NB4 (cell line): ENCODE data around the gene POLDIP3.
"Not testable (repeated sequence)": the region's sequence is repeated elsewhere in the genome, so short reads cannot be mapped to it uniquely, and the experiment has no call there.

Source experiments
- DNase-seq: peaks from one replicate; pipeline ENCODE4 v3.0.0; 2010; ENCODE audit warnings: low read depth
- H3K4me3 ChIP-seq: one replicate; pipeline ENCODE4 v1.5.1; 2011; ENCODE audit warnings: mild to moderate bottlenecking, low read depth, low read length, moderate library complexity
- MYC ChIP-seq: IDR thresholded peaks from 2 replicates; pipeline ENCODE4 v1.6.1; 2011; ENCODE audit warnings: low read depth, low read length
- POLR2A ChIP-seq: IDR thresholded peaks from 2 replicates; pipeline ENCODE4 v1.6.1; 2011; ENCODE audit warnings: mild to moderate bottlenecking; ENCODE audit not compliant: insufficient read length; ENCODE audit errors: extremely low read depth
- TF ChIP-seq, protein P1 (sequence below): IDR thresholded peaks from 2 replicates; pipeline ENCODE4 v1.6.1; 2011; ENCODE audit warnings: low read depth, low read length
- TF ChIP-seq, protein P2 (sequence below): IDR thresholded peaks from one replicate; pipeline ENCODE4 v1.5.1; 2012; ENCODE audit warnings: low read depth, low read length

The POLDIP3 gene

DNA sequence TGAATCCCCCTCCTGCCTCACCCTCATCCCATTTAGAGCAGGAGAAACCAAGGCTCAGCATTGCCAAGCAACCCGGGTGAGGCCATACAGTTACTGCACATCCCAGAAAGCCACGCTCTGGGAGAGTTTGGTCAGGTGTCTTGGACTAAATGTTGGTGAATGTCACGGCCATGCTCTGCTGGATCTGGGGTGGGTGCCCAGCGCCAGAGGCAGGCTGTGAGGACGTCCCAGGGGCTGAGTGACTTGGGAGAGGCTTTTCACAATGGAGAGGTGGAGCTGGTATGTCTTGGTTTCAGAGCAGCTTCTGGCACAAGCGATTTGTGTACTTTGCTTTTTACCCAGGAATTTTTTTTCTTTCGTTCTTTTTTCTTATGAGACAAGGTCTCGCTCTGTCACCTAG lies 54.3 kb downstream of the POLDIP3 start:
- no peak for DNase-seq
- TF ChIP-seq POLR2A (no peak), MYC (no peak)
- TF ChIP-seq, protein P1, sequence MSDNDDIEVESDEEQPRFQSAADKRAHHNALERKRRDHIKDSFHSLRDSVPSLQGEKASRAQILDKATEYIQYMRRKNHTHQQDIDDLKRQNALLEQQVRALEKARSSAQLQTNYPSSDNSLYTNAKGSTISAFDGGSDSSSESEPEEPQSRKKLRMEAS: no peak
- TF ChIP-seq, protein P2, sequence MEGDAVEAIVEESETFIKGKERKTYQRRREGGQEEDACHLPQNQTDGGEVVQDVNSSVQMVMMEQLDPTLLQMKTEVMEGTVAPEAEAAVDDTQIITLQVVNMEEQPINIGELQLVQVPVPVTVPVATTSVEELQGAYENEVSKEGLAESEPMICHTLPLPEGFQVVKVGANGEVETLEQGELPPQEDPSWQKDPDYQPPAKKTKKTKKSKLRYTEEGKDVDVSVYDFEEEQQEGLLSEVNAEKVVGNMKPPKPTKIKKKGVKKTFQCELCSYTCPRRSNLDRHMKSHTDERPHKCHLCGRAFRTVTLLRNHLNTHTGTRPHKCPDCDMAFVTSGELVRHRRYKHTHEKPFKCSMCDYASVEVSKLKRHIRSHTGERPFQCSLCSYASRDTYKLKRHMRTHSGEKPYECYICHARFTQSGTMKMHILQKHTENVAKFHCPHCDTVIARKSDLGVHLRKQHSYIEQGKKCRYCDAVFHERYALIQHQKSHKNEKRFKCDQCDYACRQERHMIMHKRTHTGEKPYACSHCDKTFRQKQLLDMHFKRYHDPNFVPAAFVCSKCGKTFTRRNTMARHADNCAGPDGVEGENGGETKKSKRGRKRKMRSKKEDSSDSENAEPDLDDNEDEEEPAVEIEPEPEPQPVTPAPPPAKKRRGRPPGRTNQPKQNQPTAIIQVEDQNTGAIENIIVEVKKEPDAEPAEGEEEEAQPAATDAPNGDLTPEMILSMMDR: no peak
- no peak overlapping the region for H3K4me3 ChIP-seq

DNA sequence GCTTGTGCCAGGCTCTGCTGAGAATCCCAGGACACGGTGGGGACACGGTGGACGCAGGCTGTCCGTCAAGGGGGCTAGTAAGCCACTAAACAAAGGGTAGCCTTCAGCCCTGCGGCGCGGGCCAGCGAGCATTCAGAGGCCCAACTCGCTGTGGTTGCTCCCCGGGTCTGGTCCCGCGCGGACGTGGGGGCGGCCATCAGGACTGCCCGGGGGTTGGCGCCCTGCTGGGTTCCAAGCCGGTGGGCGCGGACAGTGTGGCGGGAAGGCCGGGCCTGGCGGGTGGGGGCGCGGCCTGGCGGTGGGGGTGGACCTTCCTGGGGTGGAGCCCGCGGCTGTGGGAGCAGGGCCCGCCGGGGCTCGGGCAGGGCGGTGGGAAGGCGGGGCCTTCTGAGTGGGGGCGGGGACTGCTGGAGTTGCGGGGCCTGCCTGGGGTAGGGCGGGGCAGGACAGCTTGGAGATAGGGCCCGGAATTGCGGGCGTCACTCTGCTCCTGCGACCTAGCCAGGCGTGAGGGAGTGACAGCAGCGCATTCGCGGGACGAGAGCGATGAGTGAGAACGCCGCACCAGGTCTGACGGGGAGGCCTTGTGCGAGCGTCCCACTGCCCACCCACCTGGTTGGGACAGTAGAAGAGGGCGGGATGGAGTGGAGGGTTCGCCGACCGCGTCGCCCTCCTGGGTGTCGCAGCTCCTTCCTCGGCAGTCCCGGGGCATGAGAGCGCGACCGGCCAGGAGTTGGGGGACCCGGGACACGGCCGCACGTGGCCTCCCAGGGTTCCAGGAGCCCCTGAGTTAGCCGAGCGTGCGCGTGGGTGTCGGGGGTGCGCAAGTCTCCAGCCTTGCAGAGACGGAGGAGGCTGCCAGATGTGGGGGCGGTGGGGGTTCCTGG lies 61.0 kb downstream of the POLDIP3 start, which contains the start of gene SERHL2:
TSS of gene SERHL2 (plus strand) at position 482 of the 887 bp plus-strand sequence. CDS start at position 547, 65 bp downstream.
- TF ChIP-seq, protein P1: no peak
- no peak for TF ChIP-seq MYC
- no peak for TF ChIP-seq POLR2A
- TF ChIP-seq, protein P2: no peak
- DNase-seq: peak; percentile 76
- no peak within 1 kb of the TSS for H3K4me3 ChIP-seq

DNA sequence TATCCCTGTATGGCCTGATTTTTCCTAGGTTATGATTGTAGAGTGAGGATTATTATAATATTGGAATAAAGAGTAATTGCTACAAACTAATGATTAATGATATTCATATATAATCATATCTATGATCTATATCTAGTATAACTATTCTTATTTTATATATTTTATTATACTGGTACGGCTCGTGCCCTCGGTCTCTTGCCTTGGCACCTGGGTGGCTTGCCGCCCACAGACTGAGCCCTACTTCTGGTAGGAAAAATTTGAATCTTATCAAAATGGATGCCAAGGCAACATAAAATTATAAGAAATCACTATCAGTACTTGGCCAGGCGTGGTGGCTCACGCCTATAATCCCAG lies 62.4 kb downstream of the POLDIP3 start:
- H3K4me3 ChIP-seq, DNase-seq: not testable (repeated sequence)

DNA sequence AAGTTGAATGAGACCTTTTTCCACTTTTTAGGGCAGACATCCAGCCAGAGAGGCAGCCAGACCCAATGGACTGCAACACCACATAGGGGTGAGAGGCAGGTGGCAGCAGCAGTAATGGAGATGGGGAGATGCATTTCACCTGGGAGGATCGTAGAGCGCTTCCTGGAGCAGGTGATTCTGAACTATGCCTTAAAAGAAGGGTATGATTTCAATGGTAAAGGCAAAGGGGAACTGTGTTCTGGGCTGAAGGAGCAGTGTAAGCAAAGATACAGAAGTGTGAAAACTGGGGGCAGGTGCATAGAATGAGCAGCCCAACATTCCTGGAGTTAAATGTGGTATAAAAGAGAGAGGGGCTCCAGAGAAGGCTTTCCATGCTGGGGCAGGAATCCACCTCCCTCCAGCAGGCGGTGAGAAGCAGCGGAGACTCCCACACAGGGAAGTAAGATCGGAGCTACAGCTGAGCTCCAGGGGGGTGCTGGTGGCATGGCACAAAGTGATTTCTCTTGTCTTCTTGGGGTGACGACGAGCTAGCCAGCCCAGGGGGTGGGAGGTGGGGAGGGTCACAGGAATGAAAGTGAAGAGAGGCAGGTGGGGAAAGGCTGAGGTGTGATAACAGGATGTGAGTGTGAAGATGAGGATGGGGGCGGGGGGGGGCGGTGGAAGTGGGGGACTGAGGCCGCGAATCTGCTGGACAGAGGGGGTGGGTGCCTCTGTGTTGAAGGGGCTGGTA lies 65.2 kb downstream of the POLDIP3 start:
- no peak for DNase-seq
- no peak overlapping the region for H3K4me3 ChIP-seq
- TF ChIP-seq POLR2A (no peak), MYC (no peak)
- TF ChIP-seq, protein P2: no peak
- TF ChIP-seq, protein P1: no peak

DNA sequence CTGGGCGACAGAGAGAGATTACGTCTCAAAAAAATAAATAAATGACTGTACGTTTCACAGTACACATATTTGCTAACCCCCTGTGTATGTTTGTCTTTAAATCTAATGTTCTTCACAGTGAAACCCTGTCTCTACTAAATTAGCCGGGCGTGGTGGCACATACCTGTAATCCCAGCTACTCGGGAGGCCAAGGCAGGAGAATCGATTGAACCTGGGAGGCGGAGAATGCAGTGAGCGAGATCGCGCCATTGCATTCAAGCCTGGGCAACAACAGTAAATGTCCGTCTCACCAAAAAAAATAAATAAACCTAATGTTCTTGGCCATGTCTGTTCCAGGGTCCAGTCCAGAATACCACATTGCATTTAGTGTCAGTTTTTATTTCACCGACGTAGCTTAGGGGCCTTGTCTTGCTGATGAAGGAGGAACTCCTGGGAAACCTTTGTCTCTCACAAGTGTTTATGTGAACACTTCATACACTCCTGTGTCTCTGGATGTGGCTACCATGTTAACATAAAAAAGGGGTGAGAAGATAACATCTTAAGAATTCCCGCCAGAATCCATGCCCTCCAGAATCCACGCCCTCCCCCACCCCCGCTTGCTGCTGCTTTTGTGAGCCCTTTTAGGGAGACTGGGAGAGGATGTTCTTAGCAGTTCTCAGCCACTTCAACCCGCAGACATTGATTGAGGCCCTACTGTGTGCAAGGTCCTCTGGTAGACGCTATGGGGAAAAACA lies 65.9 kb downstream of the POLDIP3 start:
- DNase-seq: no peak
- H3K4me3 ChIP-seq: no peak overlapping the region
- TF ChIP-seq MYC: no peak
- TF ChIP-seq, protein P2: no peak

DNA sequence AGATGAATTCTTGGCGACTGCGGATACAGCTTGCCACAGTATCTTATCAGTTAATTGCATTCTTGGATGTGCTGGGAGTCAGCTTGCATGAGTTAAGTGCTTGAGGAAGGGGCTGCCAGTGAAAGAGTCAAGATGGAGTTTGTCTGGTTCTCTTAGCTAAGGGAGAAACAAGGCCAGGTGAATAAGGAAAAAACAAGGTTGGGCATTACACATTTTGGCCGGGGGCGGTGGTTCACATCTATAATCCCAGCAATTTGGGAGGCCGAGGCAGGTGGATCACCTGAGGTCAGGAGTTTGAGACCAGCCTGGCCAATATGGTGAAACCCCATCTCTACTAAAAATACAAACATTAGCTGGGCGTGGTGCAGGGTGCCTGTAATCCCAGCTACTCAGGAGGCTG lies 66.6 kb downstream of the POLDIP3 start:
- not testable (repeated sequence) for H3K4me3 ChIP-seq, DNase-seq
